Hepatic stellate cell (primary cell): ENCODE data around the gene COQ6.
"Not testable (repeated sequence)": the region's sequence is repeated elsewhere in the genome, so short reads cannot be mapped to it uniquely, and the experiment has no call there.

Source experiments
- DNase-seq: peaks from one replicate; pipeline ENCODE4 v3.0.0; 2011; ENCODE audit warnings: low spot score

COQ6 gene

DNA sequence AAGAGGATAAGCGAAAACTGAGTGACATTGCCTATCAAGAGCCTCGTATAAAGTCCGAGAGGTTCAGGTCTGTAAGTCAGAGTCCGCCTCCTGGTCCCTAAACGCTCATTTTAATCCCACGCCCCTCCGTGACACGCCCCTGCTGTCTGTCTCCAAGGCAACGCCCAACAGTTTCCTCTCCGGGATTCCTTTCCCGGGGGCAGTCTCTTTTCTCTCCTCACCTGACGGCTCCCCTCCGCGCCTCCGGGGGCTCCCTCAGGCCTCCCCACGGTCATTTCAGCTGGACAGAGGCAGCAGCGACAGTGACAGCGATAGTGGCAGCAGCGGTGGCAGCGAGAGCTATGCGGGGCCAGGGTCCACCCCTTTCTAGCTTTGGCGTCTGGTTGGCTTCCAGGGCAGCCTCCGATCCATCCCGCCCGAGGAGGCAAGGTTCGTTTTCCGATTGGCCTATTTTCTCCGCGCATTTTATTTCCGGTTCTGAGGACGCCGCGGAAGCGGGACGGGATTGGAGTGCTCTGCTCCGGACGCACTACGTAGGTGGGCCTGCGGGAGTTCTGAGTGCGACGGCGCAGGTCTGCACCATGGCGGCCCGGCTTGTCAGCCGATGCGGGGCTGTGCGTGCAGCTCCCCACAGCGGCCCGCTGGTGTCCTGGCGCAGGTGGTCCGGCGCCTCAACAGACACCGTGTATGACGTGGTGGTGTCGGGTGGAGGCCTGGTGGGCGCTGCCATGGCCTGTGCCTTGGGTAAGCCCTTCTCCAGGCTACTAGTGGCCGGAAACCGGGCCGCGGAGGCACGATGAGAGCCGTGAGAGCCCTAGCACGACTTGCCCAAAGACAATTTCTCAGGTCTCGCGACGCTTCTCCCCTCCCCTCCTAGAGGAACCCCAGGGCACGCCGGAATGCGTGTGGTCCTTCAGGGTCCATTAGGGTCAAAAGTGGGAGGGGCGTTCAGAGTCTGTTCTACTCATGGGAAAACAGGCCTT is at the start of gene COQ6, which contains the start of gene FAM161B:
TSS of gene COQ6 (plus strand) at position 551 of the 983 bp plus-strand sequence. CDS start at position 582, 31 bp downstream.
TSS of gene FAM161B (minus strand) at position 343 of the 983 bp plus-strand sequence. CDS start at position 275, 68 bp downstream.
- peak; percentile 95 for DNase-seq

DNA sequence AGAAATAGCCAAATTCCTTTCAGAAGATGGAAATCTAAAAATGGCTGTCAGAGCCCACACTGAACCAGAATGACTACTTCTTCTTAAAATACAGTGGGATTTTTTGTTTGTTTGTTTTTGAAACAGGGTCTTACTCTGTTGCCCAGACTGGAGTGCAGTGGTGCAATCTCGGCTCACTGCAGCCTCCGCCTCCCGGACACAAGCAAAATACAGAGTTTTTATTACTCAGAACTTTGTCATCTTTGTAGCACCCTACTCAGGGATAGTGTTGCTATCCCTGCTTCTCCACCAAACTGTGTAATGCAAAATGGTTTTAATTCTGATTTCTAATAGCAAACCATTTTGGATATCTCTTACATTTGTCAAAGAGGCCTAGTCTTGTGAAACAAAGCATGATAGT is 47.1 kb upstream of the COQ6 start:
- DNase-seq = no peak

DNA sequence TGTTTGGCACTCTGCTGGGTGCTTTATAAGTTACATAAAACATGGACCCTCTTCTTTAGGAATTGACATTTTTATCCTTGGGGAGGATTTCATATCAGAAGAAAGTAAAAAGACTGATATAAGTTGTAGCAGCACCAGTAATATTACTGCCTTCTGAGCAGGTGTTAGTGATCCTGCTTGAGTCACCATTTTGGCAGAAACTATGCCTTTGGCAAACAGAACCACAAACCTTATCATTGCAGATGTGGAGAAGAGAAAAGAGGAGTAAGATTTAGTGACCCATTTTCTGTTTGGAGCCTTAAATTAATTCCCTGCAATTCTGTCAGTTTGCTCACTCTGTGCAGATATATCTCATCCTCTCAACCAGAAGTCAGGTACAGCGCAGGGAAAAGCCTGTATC is 40.4 kb upstream of the COQ6 start:
- no peak for DNase-seq

DNA sequence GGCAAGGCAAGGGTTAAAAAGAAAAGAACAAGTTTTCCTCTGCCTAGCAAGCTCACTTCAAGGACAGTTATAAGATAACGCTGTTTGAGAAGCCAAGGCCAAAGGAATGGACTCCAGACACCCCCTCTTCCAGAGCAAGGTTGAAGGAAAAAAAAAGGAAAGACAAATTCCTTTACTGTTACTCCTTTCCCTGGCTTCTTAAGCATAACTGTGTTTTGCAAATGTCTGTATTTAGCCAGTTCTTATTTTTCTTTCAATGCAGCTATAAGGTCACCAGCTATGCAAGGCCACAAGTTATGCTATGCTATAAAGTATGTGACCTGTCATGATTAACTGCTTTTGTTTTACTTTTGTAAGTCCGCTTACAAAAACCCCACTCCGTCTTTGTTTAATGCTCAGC is 36.8 kb upstream of the COQ6 start:
- no peak for DNase-seq

DNA sequence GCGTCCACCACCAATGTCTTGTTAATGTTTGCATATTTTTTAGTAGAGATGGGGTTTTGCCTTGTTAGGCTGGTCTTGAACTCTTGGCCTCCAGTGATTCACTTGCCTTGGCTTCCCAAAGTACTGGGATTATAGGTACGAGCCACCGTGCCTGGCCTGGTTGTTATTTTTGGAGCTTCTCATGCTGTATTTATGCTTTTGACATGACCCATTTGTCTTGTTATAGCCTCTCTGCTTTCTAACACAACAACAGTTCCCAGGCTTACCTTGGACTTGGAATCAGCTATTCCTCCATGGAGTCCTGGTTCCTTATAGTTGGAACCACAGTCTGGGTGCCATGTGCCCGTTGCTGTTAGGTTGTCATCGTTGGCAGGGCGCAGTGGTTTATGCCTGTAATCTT is 33.8 kb upstream of the COQ6 start:
- no peak for DNase-seq

DNA sequence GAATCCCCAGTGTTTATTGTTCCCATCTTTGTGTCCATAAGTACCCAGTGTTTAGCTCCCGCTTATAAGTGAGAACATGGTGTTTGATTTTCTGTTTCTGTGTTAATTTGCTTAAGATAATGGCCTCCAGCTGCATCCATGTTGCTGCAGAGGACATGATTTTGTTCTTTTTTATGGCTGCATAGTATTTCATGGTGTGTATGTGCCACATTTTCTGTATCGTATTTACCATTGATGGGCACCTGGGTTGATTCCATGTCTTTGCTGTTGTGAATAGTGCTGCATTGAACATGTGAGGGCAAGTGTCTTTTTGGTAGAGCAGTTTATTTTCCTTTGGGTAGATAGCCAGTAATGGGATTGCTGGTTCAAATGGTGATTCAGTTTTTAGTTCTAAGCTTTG is 30.6 kb upstream of the COQ6 start:
- DNase-seq = not testable (repeated sequence)

DNA sequence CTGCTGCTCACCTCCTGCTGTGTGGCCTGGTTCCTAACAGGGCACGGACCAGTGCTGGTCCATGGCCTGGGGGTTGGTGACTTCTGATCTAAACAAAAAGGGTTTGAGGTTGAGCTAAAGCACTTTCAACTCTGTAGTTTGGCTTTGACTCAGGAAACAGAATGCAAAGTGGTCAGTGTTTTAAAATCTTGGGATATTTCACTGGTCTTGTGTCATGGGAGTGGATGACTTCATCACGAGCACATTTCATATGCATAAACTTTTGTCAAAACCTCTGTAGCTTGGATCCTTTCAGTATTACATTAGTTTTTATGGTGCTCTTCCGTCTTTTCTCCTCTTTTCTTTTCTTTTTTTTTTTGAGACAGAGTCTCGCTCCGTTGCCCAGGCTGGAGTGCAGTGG is 25.8 kb upstream of the COQ6 start:
- DNase-seq = no peak

DNA sequence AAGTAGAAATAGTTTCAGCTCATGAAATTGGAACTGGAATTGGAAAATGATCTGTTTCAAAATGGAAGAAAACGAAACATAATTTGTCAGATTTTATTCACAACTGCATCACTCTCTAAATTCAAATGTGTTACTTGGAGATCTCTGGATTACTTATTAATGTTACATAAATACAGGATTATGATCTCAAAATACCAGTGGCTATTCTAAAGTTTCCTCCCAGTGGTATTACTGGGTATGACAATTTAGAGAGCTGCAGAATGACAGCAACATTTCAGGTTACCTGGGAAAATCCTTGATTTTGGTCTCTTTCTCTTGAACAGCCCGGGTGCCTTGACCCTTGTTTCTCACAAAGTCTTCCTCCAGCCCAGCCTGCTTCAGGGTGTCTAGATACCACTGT is 14.4 kb upstream of the COQ6 start:
- peak; percentile 34 for DNase-seq

DNA sequence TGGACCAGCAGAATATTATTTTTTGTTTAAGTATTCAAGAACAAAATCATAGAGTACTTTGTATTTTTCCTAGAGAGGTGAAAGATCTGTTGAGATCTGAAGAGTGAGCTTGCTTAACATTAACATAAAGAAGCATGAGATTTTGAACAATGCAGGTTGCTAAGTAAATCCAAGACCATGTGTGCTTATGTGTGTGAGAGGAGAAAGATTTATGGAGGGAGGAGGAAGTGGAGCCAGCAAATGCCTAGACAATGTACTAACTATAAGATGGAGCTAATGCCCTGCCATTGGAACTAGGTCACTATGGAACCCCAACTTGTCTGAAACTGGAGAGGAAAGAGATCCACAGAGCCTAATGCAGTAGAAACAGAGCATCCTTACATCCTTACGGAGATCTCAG is 13.6 kb upstream of the COQ6 start:
- no peak for DNase-seq

DNA sequence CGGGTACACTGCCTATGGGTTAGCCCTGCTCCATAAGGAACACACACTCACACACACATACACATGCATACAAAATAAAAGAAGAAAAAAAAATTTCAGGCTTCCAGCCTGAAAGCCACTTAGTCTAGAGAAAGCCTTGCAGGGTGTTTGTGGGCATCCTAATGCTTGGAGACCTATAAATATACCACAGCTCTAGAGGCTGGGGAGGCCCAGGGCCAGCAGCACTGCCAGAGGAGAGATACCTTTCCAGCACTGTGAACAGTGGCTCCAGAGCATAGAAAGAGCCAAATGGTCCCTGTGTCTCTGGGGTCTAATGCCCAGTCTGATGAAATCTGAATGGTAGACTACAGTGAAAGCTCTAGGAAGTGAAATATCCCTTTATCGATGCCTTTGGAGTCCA is 13.1 kb upstream of the COQ6 start:
- DNase-seq = no peak

DNA sequence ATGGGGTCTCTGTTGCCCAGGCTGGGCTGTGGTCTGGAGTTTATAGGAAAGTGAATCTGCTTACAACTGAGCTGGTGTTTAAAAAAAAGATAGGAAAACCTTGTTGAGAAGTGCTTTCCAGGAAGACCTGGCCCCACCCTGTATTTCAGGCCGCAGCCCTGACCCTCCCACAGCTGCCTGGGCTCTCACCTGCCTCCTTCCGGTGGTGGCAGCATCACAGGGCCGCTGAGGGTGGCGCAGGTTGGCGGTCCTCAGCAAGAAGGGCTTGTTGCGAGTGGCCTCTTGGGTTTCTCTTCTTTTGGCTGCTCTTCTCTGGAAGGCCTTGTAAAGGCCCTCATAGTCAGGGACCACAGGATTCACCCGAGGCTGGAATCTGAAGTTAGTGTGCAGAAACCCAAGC is 7.9 kb upstream of the COQ6 start:
- DNase-seq = no peak

DNA sequence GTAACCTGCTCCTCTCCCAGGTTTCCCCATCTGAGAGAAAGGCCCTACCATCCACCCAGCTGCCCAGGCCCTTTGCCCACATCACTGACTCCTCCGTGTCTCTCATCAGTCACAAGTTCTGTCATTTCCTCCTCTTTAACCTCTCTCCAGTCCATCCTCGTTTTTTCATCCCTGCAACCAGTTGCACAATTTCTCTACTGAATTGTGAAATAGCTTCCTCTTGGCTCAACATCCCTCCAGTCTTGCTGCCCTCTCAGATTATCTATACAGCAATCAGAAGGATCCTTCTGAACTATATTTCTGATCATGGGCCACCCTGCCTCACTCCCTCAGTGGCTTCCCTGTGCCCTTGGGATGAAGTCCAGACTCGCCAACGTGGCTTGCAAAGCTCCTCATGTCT is 7.0 kb upstream of the COQ6 start:
- peak; percentile 75 for DNase-seq

DNA sequence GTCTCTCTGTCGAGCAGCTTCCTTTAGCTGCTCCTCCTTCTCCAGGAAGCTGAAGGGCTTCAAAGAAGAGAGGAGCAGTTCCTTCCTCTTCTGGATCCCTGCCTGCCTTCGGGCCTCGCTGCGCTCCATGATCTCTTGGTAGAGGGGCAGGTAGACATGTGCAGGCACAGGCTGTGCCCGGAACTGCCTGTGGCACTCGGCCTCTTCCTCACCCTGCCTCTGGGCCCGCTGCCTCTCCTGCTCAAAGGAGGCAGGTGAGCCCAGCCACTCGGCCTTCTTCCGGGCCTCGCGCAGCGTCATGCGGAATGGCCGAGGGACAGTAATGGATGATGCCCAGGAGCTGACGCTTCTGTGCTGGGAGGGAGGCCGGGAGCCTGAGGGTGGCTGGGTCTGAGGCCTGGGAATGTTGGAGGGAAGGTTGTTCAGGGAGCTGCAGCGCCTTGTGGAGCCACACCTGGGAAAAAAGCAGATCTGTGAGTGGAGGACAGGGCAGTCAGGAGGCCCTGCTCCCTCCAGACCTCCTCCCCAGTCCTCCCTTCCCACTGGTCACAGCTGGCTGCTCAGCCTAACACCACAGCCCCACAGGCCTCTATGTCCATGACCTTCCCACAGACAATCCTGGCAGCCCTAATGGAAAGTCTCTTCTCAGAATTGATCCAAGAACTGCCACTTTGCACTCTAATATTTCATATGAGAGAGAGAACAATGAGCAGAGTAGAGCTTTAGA is 5.5 kb upstream of the COQ6 start:
- DNase-seq = no peak

DNA sequence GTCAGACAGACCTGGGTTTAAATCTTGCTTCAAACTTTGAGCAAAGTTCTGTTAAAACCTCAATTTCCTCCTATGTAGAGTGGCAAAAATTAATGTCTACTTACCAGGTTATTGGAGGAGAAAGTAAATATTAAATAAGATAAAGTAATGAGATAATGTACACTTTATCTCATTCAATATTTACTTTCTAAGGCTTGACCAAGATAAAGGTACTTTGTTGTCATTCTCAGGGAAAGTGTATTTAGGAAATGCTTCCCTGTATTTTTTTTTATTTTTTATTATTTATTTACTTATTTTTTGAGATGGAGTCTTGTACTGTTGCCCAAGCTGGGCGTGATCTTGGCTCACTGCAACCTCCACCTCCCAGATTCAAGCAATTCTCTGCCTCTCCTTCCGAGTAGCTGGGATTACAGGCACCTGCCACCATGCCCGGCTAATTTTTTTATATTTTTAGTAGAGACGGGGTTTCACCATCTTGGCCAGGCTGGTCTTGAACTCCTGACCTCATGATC is 4.9 kb upstream of the COQ6 start:
- DNase-seq = no peak

DNA sequence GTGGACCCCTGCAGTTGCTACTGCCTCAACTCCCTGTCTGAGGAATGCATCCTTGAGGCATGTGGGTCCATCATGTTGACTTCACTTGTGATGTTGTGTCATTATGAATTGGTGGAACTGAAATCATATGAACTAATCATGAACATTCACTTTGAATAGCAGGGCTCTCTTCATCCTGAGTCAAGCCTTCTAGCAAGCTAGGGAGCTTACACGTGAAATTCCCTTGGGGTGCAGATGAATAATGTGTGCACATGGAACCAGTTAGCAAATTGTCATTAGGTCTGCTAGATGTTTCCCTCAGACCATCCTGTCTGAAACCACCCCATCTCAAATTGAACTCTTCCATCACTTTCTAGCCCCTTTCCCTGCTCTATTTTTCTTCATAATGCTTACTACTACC is 3.6 kb downstream of the COQ6 start:
- no peak for DNase-seq

DNA sequence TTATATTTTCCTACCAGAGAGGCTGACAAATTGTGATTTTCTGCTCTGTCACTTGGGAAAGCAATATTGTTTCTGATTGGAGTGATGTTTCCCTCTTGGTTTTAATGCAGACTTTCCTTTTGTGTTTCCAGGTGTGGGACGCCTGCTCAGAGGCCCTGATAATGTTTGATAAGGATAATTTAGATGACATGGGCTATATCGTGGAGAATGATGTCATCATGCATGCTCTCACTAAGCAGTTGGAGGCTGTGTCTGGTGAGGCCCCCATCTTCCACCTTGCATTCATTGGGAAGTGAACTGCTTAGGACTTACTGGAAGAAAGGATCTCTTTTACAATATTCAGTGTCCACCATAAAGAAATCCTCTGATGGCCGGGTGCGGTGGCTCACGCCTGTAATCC is 5.6 kb downstream of the COQ6 start:
- no peak for DNase-seq

DNA sequence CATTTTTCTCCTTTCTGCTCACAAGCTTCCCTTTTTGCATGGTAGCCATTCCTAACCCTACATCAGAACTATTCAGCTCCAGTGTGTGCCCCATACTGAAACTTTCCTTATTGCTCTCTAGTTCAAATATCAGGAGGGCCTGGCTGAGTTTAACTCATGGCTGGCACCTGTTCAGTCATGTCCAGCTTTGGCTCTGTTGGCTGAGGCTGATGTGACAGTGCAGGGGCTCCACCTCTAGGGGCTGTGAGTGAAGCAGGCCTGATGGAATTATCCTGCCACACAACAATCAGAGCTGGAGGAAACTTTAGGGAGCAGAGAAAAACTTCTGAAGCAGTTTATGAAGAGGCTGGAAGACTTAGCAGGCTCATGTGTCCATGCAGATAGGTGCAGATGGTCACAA is 8.5 kb downstream of the COQ6 start:
- no peak for DNase-seq

DNA sequence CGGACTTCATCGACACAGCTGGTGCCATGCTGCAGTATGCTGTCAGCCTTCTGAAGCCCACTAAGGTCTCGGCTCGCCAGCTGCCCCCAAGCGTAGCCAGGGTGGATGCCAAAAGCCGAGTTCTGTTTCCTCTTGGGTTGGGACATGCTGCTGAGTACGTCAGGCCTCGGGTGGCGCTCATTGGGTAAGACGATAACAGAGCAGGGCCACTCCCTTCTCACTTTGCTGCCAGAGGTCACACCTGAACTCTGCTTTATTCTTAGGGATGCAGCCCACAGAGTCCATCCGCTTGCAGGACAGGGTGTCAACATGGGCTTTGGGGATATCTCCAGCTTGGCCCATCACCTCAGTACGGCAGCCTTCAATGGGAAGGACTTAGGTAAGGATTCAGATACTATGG is 11.1 kb downstream of the COQ6 start:
- DNase-seq = no peak

DNA sequence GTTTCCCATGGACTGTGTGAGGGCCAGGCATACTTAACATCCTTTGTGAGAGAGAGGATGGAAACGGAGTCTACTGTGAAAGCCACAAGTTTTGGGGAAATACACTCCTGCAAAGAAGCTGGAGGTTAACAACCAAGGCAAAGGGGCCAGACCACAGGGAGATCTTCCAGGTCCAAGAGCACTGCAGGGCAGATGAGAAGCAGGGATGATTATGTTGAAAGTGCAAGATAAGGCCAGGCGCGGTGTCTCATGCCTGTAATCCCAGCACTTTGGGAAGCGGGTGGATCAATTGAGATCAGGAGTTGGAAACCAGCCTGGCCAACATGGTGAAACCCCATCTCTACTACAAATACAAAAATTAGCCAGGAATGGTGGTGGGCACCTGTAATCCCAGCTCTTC is 15.1 kb downstream of the COQ6 start:
- no peak for DNase-seq

DNA sequence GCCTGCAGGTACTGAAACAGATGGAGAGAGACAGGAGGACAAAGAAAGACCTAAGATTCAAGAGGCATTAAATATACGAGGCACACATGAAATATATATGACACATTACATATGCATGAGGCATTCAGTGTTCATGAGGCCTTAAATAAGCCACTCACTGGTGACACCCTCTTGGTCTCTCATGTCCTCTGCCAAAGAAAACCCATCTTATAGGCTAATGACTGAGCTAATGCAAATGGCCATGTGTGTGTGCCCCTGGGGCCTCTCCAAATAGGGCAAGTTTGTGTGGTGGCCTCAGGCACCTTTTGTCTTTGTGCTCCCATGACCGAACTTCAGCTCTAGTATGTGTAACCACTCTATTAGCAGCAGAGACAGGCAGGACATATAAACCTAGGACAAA is 18.8 kb downstream of the COQ6 start:
- DNase-seq = no peak

DNA sequence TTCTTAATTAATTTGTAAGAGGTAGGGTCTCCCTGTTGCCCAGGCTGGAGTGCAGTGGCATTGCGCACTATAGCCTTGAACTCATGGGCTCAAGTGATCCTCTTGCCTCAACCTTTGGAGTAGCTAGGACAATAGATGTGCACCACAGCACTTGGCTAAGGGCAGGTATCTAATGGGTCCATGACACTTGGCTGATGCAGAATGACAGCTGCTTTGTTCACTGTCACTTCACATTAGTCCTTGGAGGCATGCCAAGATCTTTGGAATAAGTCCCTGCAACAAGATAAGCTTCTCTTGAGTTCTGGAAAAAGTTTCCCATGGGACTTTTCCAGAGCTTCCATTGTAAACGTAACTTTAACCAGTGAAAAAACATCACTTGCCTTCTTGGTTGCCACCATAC is 23.4 kb downstream of the COQ6 start:
- DNase-seq = no peak

DNA sequence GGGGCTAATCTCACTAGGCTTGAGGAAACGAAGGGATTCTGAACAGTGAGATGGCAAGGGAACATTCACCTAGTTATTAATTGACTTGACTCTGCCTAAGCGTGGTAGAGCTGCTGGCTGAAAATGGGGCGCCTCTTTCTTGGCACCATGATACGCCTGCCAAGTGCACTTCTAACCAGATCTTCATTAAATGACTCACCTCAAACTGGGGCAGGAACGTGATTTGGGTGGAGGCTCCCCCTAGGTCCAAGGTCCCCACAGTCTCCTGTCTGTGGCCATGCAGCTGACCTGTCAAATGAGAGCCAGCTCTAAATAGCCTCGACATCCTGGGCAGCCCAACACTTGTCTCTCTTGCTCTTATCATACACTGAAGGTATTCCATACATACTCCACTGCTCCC is 26.0 kb downstream of the COQ6 start:
- DNase-seq = no peak

DNA sequence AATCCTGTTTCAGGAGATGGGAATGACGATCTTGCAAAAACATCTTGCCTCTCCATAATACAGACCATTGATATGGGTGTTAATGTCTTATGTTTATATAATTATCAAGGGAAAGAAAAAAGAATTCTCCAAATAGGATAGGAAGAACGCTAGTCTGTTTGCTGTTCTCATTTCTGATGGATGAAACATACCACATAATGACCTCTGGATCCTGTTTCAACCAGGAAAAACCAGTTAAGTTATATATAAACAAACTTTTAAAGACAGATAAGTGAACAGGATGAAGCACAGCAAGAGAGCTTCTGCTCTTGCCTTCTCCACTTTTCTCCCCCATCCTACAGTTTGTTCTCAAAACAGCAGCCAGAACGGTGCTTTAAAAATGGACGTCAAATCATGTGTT is 27.8 kb downstream of the COQ6 start:
- DNase-seq = peak; percentile 19
